Endodermal cell (in vitro differentiated cells): ENCODE measurements around the gene CTNNA1. TPM values are rescaled to one million over a fixed set of nuclear protein-coding genes. Genes with fewer than 3 reads are reported as not detected.

Experiments used
- DNase-seq: peaks from one replicate; pipeline ENCODE4 v3.0.0-alpha.2; 2017
- H3K27ac ChIP-seq: 2 replicates; pipeline ENCODE4 v1.5.1; 2013; ENCODE audit warnings: mild to moderate bottlenecking, low read depth, low read length, moderate library complexity
- H3K27me3 ChIP-seq: 2 replicates; pipeline ENCODE4 v1.6.1; 2013; ENCODE audit warnings: mild to moderate bottlenecking, low read length, moderate library complexity; ENCODE audit not compliant: insufficient read depth, control insufficient read depth, poor library complexity, severe bottlenecking
- H3K36me3 ChIP-seq: 2 replicates; pipeline ENCODE4 v1.7.0; 2013; ENCODE audit warnings: mild to moderate bottlenecking, low read length, moderate library complexity; ENCODE audit not compliant: control insufficient read depth, insufficient read depth
- H3K4me1 ChIP-seq: one replicate; pipeline ENCODE4 v1.7.0; 2013; ENCODE audit warnings: low read length; ENCODE audit not compliant: control insufficient read depth, insufficient read depth
- H3K4me3 ChIP-seq: 2 replicates; pipeline ENCODE4 v1.5.1; 2013; ENCODE audit warnings: mild to moderate bottlenecking, low read length, moderate library complexity
- H3K9ac ChIP-seq: 2 replicates; pipeline ENCODE4 v1.6.1; 2013; ENCODE audit warnings: mild to moderate bottlenecking, low read length, moderate library complexity; ENCODE audit not compliant: poor library complexity, severe bottlenecking; ENCODE audit errors: extremely low read depth
- H3K9me3 ChIP-seq: 2 replicates; pipeline ENCODE4 v1.6.1; 2013; ENCODE audit warnings: mild to moderate bottlenecking, low read length, moderate library complexity; ENCODE audit not compliant: control insufficient read depth
- H3K27ac Mint-ChIP-seq: 2 replicates; pipeline ENCODE4 v1.8.0; 2020; ENCODE audit warnings: mixed read lengths
- H3K27me3 Mint-ChIP-seq: 2 replicates; pipeline ENCODE4 v1.8.0; 2021; ENCODE audit warnings: mild to moderate bottlenecking, mixed read lengths; ENCODE audit not compliant: insufficient read depth
- H3K36me3 Mint-ChIP-seq: 2 replicates; pipeline ENCODE4 v1.8.0; 2020; ENCODE audit warnings: low read depth, mixed read lengths
- H3K4me1 Mint-ChIP-seq: 2 replicates; pipeline ENCODE4 v1.8.0; 2020; ENCODE audit warnings: mixed read lengths
- H3K4me3 Mint-ChIP-seq: 2 replicates; pipeline ENCODE4 v1.8.0; 2020; ENCODE audit warnings: mild to moderate bottlenecking, moderate library complexity, mixed read lengths
- H3K9me3 Mint-ChIP-seq: 2 replicates; pipeline ENCODE4 v1.8.0; 2020; ENCODE audit warnings: mild to moderate bottlenecking, mixed read lengths
- WGBS, 2 experiments: methylation state at CpG; one replicate each; pipeline versions ENCODE4 v1.1.5 to v1.1.7; 2013; ENCODE audit warnings: missing lambda C conversion rate in 2 of 2, mixed read lengths in 1 of 2; ENCODE audit not compliant: insufficient coverage in 1 of 2, insufficient read length in 1 of 2; 5-methylcytosine and 5-hydroxymethylcytosine counted together
- total RNA-seq, 2 donors: library from RNA; stranded (reverse); fragmentation: NEBNext Ultra II Directional in 1 of 2; extraction: Animal tissue kit (Norgen Biotek cat#: 25700) in 1 of 2; gene quantifications; 2 replicates in 1 of 2; 3 replicates in 1 of 2; pipeline ENCODE4 v1.2.1, GENCODE V29; 2021
- TF ChIP-seq, protein P1 (sequence below): fragments of 200-600 bp; sonication (generic); conservative IDR thresholded peaks from 2 replicates; pipeline ENCODE4 v1.5.0; 2021; ENCODE audit warnings: antibody characterized with exemption, mild to moderate bottlenecking

Gene CTNNA1
- total RNA-seq, 2 donors from 2014 or later = 298 to 305 TPM

DNA sequence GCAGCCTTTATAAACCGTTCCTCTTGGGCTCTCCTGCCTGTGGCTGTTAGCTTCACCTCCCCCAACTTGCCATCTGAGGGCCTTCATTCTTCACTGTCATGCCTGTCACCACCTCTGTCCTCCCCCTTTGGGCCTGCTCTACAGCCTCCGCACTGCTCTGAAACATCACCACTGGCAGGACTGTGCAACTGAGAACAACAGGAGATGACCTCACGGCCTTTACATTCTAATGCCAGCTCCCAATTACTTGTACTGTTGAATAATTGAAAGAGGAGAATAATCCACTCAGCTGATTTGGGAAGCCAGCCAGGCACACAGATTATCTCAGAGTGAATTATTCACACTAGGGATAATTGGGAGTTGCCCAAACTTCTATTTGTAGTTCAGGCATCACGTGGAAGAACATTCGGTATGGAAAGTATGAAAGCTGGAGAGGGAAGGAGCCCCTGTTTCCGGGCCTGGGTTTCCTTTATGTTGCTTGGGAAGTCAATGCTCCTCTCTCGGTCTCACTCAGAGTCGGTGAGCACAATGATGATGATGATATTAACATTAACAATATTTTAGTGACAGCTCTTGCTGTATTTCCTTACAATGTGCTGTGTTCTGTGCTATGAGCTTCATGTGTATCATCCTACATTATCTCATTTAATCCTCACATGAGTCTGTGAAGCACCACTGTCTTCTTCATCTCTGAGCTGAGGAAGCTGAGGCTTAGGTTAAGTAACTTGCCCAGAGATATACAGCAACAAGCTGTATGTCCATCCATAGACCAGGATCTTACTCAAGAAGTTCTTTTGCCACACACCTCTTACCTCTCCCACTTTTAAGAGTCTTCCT, 221.2 kb downstream of the CTNNA1 start:
- Histone ChIP-seq H3K9ac (no peak overlapping the region), H3K4me3 (no peak overlapping the region), H3K4me1 (peaks cover 11% of the 10 kb centered on the region), H3K36me3 (no peaks in the 10 kb centered on the region), H3K9me3 (no peaks in the 10 kb centered on the region), H3K27ac (peak overlapping the region; percentile 12), H3K27me3 (no peaks in the 10 kb centered on the region)
- H3K36me3 Mint-ChIP-seq = no peaks in the 10 kb centered on the region
- peak; percentile 37 for DNase-seq
- H3K27ac Mint-ChIP-seq = no peak overlapping the region
- 69 to 86% methylated on average over 3 to 8 of the region's 8 CpGs for WGBS, 2 experiments
- peaks cover 36% of the 10 kb centered on the region for H3K4me1 Mint-ChIP-seq
- no peaks in the 10 kb centered on the region for H3K9me3 Mint-ChIP-seq
- no peak overlapping the region for H3K4me3 Mint-ChIP-seq
- H3K27me3 Mint-ChIP-seq = no peaks in the 10 kb centered on the region
- TF ChIP-seq, protein P1, sequence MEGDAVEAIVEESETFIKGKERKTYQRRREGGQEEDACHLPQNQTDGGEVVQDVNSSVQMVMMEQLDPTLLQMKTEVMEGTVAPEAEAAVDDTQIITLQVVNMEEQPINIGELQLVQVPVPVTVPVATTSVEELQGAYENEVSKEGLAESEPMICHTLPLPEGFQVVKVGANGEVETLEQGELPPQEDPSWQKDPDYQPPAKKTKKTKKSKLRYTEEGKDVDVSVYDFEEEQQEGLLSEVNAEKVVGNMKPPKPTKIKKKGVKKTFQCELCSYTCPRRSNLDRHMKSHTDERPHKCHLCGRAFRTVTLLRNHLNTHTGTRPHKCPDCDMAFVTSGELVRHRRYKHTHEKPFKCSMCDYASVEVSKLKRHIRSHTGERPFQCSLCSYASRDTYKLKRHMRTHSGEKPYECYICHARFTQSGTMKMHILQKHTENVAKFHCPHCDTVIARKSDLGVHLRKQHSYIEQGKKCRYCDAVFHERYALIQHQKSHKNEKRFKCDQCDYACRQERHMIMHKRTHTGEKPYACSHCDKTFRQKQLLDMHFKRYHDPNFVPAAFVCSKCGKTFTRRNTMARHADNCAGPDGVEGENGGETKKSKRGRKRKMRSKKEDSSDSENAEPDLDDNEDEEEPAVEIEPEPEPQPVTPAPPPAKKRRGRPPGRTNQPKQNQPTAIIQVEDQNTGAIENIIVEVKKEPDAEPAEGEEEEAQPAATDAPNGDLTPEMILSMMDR = no peak

DNA sequence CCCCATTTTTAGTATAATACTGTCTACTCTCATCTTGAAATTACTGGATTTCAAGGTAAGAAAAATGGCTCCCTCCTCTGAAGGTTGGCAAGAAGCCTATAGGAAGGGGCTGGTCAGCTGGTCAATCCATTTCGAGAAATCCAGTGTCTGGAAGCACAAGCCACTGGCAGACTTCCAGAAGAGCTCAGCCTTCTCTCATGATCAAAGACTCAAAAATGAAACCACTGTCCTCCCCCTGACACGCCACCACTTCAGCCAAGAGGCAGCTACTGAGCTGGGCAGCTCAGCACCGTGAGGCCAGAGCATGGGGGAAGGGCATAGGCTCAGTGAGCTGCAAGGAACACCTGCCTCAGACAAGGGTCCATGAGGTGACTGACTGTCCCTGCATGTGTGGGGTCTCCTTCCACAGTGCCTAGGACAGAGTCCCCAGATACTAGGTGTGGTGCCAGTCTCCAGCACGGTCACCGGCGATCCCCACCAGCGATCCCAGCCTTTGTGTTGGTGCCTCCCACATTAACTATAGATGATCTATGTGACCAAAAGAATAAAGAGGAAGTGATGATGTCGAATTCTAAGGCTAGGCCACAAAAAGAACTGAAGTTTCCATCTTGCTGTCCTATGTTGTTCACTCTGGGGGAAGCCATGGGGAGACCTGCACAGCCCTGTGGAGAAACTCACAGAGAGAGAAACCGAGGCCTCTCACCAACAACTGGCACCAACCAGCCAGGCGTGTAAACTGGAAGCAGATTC, 222.0 kb downstream of the CTNNA1 start:
- H3K4me1 ChIP-seq = peaks cover 11% of the 10 kb centered on the region
- no peaks in the 10 kb centered on the region for H3K36me3 Mint-ChIP-seq

DNA sequence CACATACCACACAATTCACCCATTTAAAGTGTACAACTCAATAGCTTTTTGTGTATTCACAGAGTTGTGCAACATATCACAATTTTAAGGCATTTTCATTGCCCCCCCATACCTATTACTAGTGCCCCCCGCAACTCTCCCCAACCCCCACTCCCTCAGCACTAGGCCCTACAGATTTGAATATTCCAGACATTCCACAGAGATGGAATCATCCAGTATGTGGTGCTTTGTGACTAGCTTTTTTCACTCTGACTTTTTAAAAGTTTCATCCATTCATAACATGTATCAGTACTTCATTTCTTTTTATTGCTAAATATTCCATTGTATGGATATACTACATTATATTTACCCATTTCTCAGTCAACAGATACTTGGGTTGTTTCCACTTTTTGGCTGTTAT, 224.9 kb downstream of the CTNNA1 start:
- peak; percentile 22 for DNase-seq
- Histone ChIP-seq H3K27me3 (no peaks in the 10 kb centered on the region), H3K36me3 (no peaks in the 10 kb centered on the region), H3K4me1 (peaks cover 6% of the 10 kb centered on the region), H3K4me3 (no peak overlapping the region), H3K27ac (no peak overlapping the region), H3K9ac (no peak overlapping the region), H3K9me3 (no peaks in the 10 kb centered on the region)
- Mint-ChIP-seq H3K36me3 (no peaks in the 10 kb centered on the region), H3K9me3 (no peaks in the 10 kb centered on the region), H3K4me1 (peaks cover 16% of the 10 kb centered on the region), H3K27ac (peak overlapping the region; percentile 13), H3K4me3 (no peak overlapping the region), H3K27me3 (no peaks in the 10 kb centered on the region)
- WGBS, 2 experiments = 69% methylated on average over 1 of the region's 1 CpG; no CpG with 5 or more reads in 1 of the 2 experiments
- TF ChIP-seq, protein P1 = no peak

More for the DNA sequence above, 222.0 kb downstream of the CTNNA1 start:
- no peak overlapping the region for H3K4me3 ChIP-seq
- H3K9ac ChIP-seq = no peak overlapping the region
- Mint-ChIP-seq H3K27ac (no peak overlapping the region), H3K4me1 (peaks cover 35% of the 10 kb centered on the region), H3K27me3 (no peaks in the 10 kb centered on the region), H3K4me3 (no peak overlapping the region), H3K9me3 (no peaks in the 10 kb centered on the region)
- no peaks in the 10 kb centered on the region for H3K27me3 ChIP-seq
- no peaks in the 10 kb centered on the region for H3K36me3 ChIP-seq
- H3K27ac ChIP-seq = no peak overlapping the region
- TF ChIP-seq, protein P1 = no peak
- WGBS, 2 experiments = 93 to 94% methylated on average over 5 to 10 of the region's 10 CpGs
- H3K9me3 ChIP-seq = no peaks in the 10 kb centered on the region
- peak; percentile 24 for DNase-seq
